Spleen (tissue), 7 donors: Measurements from ENCODE around the gene SMAP2.

Experiments used
- POLR2A ChIP-seq, 3 donors: fragments of 450-650 bp; IDR thresholded peaks; one replicate each; pipeline ENCODE4 v1.5.1; 2017; ENCODE audit warnings: antibody characterized with exemption in 3 of 3, mild to moderate bottlenecking in 1 of 3
- POLR2AphosphoS5 ChIP-seq, 3 donors: sonication (generic); formaldehyde crosslinking; IDR thresholded peaks; one replicate each; pipeline ENCODE4 v1.5.1; 2017; ENCODE audit warnings: antibody characterized with exemption in 3 of 3
- TF ChIP-seq, protein P1 (sequence below), 11 experiments: fragments of 200-600 bp in 7 of 11; fragments of 450-650 bp in 4 of 11; sonication (generic) in 4 of 11; IDR thresholded peaks in 8 of 11; conservative IDR thresholded peaks in 3 of 11; 1 replicate in 7 of 11; 2 replicates in 4 of 11; pipeline versions ENCODE4 v1.4.0 to v1.8.0; 2016 to 2021; ENCODE audit warnings: antibody characterized with exemption in 11 of 11, inconsistent platforms in 4 of 11, mild to moderate bottlenecking in 1 of 11
- donor health status: DM: no; HTN: no; CAD: no; lungs with moderate emphysema.
- donor health status: DM: no; HTN: no; CAD: no.
- donor health status: DM: no; HTN: no; CAD: no.

GRCh38 chr1:40439247-40439646, 65.7 kb downstream of the SMAP2 start:
- TF ChIP-seq, protein P1, sequence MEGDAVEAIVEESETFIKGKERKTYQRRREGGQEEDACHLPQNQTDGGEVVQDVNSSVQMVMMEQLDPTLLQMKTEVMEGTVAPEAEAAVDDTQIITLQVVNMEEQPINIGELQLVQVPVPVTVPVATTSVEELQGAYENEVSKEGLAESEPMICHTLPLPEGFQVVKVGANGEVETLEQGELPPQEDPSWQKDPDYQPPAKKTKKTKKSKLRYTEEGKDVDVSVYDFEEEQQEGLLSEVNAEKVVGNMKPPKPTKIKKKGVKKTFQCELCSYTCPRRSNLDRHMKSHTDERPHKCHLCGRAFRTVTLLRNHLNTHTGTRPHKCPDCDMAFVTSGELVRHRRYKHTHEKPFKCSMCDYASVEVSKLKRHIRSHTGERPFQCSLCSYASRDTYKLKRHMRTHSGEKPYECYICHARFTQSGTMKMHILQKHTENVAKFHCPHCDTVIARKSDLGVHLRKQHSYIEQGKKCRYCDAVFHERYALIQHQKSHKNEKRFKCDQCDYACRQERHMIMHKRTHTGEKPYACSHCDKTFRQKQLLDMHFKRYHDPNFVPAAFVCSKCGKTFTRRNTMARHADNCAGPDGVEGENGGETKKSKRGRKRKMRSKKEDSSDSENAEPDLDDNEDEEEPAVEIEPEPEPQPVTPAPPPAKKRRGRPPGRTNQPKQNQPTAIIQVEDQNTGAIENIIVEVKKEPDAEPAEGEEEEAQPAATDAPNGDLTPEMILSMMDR (IDR thresholded peaks at IDR 0.05 in 8 of 11, conservative IDR thresholded peaks at IDR 0.05 in 3 of 11), result no peak
- no peak for TF ChIP-seq POLR2A (IDR thresholded peaks at IDR 0.05)
- TF ChIP-seq POLR2AphosphoS5 (IDR thresholded peaks at IDR 0.05), result no peak
